K562 (cell line): Measurements from ENCODE around the gene TMEM63A. TPM values are rescaled to one million over a fixed set of nuclear protein-coding genes. Genes with fewer than 3 reads are reported as not detected.

Experiments used
- ATAC-seq: fragments of 200-7000 bp; cut with Tn5 transposase; 3 replicates; pipeline ENCODE4 v1.9.1; 2020; ENCODE audit warnings: moderate library complexity
- BruUV-seq: library from RNA; stranded (reverse); fragments of 400-500 nt; replicated peaks from 2 replicates; lab custom pipeline; 2021; lab: Mats Ljungman, UMichigan
- CTCF ChIA-PET: fragments of 300-600 bp; formaldehyde crosslinking; extraction: SDS; loops from one replicate; lab custom pipeline; 2021; ENCODE audit warnings: low intra/inter-chr PET ratio; lab: Yijun Ruan, JAX
- POLR2A ChIA-PET: fragments of 300-600, 350-650 bp; sonication (Branson Sonifier 250); formaldehyde crosslinking; extraction: SDS; loops from one replicate; lab custom pipeline; 2021; ENCODE audit warnings: antibody characterized with exemption, inconsistent platforms; lab: Yijun Ruan, JAX
- DNase-seq, 4 experiments: peaks; one replicate each; pipeline versions ENCODE4 v3.0.0 to v3.0.0-alpha.2; 2011 to 2018; ENCODE audit warnings: low spot score in 3 of 4, mixed read lengths in 3 of 4; ENCODE audit errors: extremely low read depth in 1 of 4
- FAIRE-seq: peaks from 2 replicates; lab custom pipeline; 2011; peaks lifted over from hg19 to GRCh38; lab: Jason Lieb, UNC
- H2AFZ ChIP-seq: 2 replicates; pipeline ENCODE4 v1.6.0; 2011; ENCODE audit warnings: low read depth, low read length, control low read depth, inconsistent platforms
- H3K27ac ChIP-seq: fragments of 200-600 bp; 3 replicates; pipeline ENCODE4 v1.8.0; 2011; ENCODE audit warnings: low read depth, mild to moderate bottlenecking, control low read depth, inconsistent platforms, low read length, moderate library complexity, mixed read lengths; ENCODE audit errors: extremely low read depth
- H3K27me3 ChIP-seq, 2 experiments: fragments of 300-600 bp in 1 of 2; 2 replicates in 1 of 2; 3 replicates in 1 of 2; pipeline versions ENCODE4 v1.6.0 to v1.8.0; 2011; ENCODE audit warnings: inconsistent platforms in 2 of 2, low read length in 2 of 2, mild to moderate bottlenecking in 1 of 2, mixed read lengths in 1 of 2, moderate library complexity in 1 of 2; ENCODE audit not compliant: control insufficient read depth in 2 of 2, insufficient read depth in 2 of 2
- H3K36me3 ChIP-seq: fragments of 300-600 bp; 3 replicates; pipeline ENCODE4 v1.8.0; 2011; ENCODE audit warnings: mild to moderate bottlenecking, low read length, inconsistent platforms; ENCODE audit not compliant: control insufficient read depth, insufficient read depth
- H3K4me1 ChIP-seq, 2 experiments: fragments of 200-600 bp in 1 of 2; replicated peaks in 1 of 2; 2 replicates in 1 of 2; 3 replicates in 1 of 2; pipeline versions ENCODE4 v1.5.1 to v1.8.0; 2011; ENCODE audit warnings: inconsistent platforms in 2 of 2, low read length in 2 of 2, mild to moderate bottlenecking in 1 of 2, mixed read lengths in 1 of 2, moderate library complexity in 1 of 2; ENCODE audit not compliant: control insufficient read depth in 2 of 2, insufficient read depth in 2 of 2
- H3K4me2 ChIP-seq: 2 replicates; pipeline ENCODE4 v1.6.1; 2011; ENCODE audit warnings: low read length, control low read depth, inconsistent platforms, mixed read lengths; ENCODE audit not compliant: insufficient read depth
- H3K4me3 ChIP-seq: fragments of 200-600 bp; sonication (generic), shearing (Covaris generic); 2 replicates; pipeline ENCODE4 v1.5.1; 2016; ENCODE audit warnings: control low read depth, inconsistent platforms
- H3K79me2 ChIP-seq: fragments of 200-600 bp; 3 replicates; pipeline ENCODE4 v1.8.0; 2011; ENCODE audit warnings: low read length, inconsistent platforms; ENCODE audit not compliant: control insufficient read depth, insufficient read depth
- H3K9ac ChIP-seq, 2 experiments: 2 replicates each; pipeline versions ENCODE4 v1.6.0 to v1.6.1; 2011; ENCODE audit warnings: low read depth in 2 of 2, low read length in 2 of 2, control low read depth in 1 of 2, inconsistent platforms in 1 of 2, mild to moderate bottlenecking in 1 of 2, mixed read lengths in 1 of 2; ENCODE audit not compliant: insufficient read depth in 1 of 2
- H3K9me1 ChIP-seq: one replicate; pipeline ENCODE4 v1.6.0; 2011; ENCODE audit warnings: inconsistent platforms, mild to moderate bottlenecking, low read length, moderate library complexity; ENCODE audit not compliant: control insufficient read depth, insufficient read depth
- H3K9me3 ChIP-seq: replicated peaks from 2 replicates; pipeline ENCODE4 v1.5.1; 2011; ENCODE audit warnings: low read depth, low read length, inconsistent platforms; ENCODE audit not compliant: control insufficient read depth, insufficient read depth
- H4K20me1 ChIP-seq: replicated peaks from 2 replicates; pipeline ENCODE4 v1.6.1; 2011; ENCODE audit warnings: low read length, inconsistent platforms, mixed read lengths; ENCODE audit not compliant: control insufficient read depth, insufficient read depth
- CCAR2 ChIP-seq: fragments of 200-400 bp; formaldehyde crosslinking; IDR thresholded peaks from 2 replicates; pipeline ENCODE4 v1.6.1; 2017; ENCODE audit warnings: mild to moderate bottlenecking, low read depth, low read length
- EZH2 ChIP-seq: IDR thresholded peaks from 2 replicates; pipeline ENCODE4 v1.6.1; 2012; ENCODE audit warnings: low read depth, mild to moderate bottlenecking, inconsistent platforms, low read length, borderline replicate concordance
- KLF13 ChIP-seq: fragments of 450-650 bp; IDR thresholded peaks from 2 replicates; pipeline ENCODE4 v1.6.1; 2016; ENCODE audit warnings: missing genetic modification characterization, low read depth, mild to moderate bottlenecking, missing compliant biosample characterization, moderate library complexity, borderline replicate concordance
- MLLT1 ChIP-seq, 2 experiments: fragments of 450-650 bp; IDR thresholded peaks; 2 replicates each; pipeline ENCODE4 v1.6.1; 2016
- SMARCA4 ChIP-seq: fragments of 450-650 bp; IDR thresholded peaks from 2 replicates; pipeline ENCODE4 v1.6.1; 2016
- SMARCA5 ChIP-seq: fragments of 450-650 bp; IDR thresholded peaks from 2 replicates; pipeline ENCODE4 v1.6.1; 2016
- SRSF1 ChIP-seq: fragments of 200-400 bp; formaldehyde crosslinking; IDR thresholded peaks from 2 replicates; pipeline ENCODE4 v1.6.1; 2017; ENCODE audit warnings: mild to moderate bottlenecking, low read depth, low read length, moderate library complexity
- ZNF239 ChIP-seq: fragments of 250-450 bp; sonication (Bioruptor Pico); IDR thresholded peaks from 2 replicates; pipeline ENCODE4 v1.4.0; 2020; ENCODE audit warnings: mild to moderate bottlenecking
- ZNF512 ChIP-seq: IDR thresholded peaks from 2 replicates; pipeline ENCODE4 v1.6.1; 2016; ENCODE audit warnings: missing genetic modification characterization, missing compliant biosample characterization
- ZNF592 ChIP-seq: fragments of 450-650 bp; IDR thresholded peaks from 2 replicates; pipeline ENCODE4 v1.6.1; 2017; ENCODE audit warnings: antibody characterized with exemption, mild to moderate bottlenecking
- ZNF655 ChIP-seq: fragments of 250-450 bp; sonication (Bioruptor Pico); IDR thresholded peaks from 2 replicates; pipeline ENCODE4 v1.5.0; 2021
- WGBS: fragments of 100-300 bp; shearing (Covaris generic); methylation state at CpG from one replicate; pipeline ENCODE4 v1.1.6; 2016; ENCODE audit warnings: low coverage, mixed read lengths; ENCODE audit not compliant: insufficient coverage; ENCODE audit errors: missing lambda C conversion rate; 5-methylcytosine and 5-hydroxymethylcytosine counted together
- in situ Hi-C: fragments of 300-500 bp; cut with MboI; formaldehyde crosslinking; loops from 4 replicates; pipeline ENCODE4 v1.15.0; 2018; ENCODE audit warnings: inconsistent platforms, mixed read lengths
- intact Hi-C: fragments of 100-400 bp; cut with micrococcal nuclease; formaldehyde crosslinking; loops from 2 replicates; pipeline ENCODE4 v1.14.2; 2022
- polyA plus RNA-seq, 8 experiments: library from polyadenylated mRNA; depleted of rRNA in 4 of 8; stranded (reverse) in 5 of 8; unstranded in 3 of 8; fragments of >200 nt; fragmentation: Nextera tagmentation in 2 of 8; fragmentation: Illumina TruSeq in 1 of 8; extraction: Ambion mirVana in 2 of 8; extraction: Trizol in 1 of 8; gene quantifications; 2 replicates each; pipeline versions ENCODE4 v1.2.1 to v1.2.3, GENCODE V29; 2011 to 2014; ENCODE audit warnings: inconsistent platforms in 1 of 8, missing spikeins in 1 of 8
- total RNA-seq, 7 experiments: library from RNA; depleted of rRNA in 6 of 7; stranded (reverse); fragments of >200 nt in 6 of 7; fragmentation: Illumina TruSeq in 2 of 7; extraction: Trizol in 2 of 7; gene quantifications; 2 replicates each; pipeline versions ENCODE4 v1.2.1 to v1.2.3, GENCODE V29; 2011 to 2021; ENCODE audit warnings: low replicate concordance in 1 of 7

Gene TMEM63A
- total and polyA plus RNA-seq, 9 of the 15 experiments (the other 6 are each of a cell fraction or from before 2014, with no cell fraction given) = 2.0 to 54.6 (median 17.5) TPM

- TF ChIP-seq ZNF592 (no peak), EZH2 (no peak), CCAR2 (no peak), SRSF1 (no peak)
Observed at GRCh38 chr1:225885336-225885735, 3.2 kb upstream of the TMEM63A start (continued).

GRCh38 chr1:225883616-225884265 is 1.6 kb upstream of the TMEM63A start:
- Histone ChIP-seq H3K9ac (peak overlapping the region in 1 of 2 experiments; percentile 97; a peak in 1 of 4 replicates), H3K9me3 (no peaks in the 10 kb centered on the region), H3K36me3 (peaks cover 18% of the 10 kb centered on the region; the same call in 1 of the 3 replicates), H3K4me1 (peaks cover 23 to 62% of the 10 kb centered on the region in 2 experiments; a peak in 4 of 5 replicates), H4K20me1 (peaks cover 15% of the 10 kb centered on the region; the same call in 1 of the 2 replicates), H2AFZ (no peak overlapping the region), H3K4me3 (no peak overlapping the region), H3K27ac (no peak overlapping the region), H3K4me2 (no peak overlapping the region; the same call in 1 of the 2 replicates), H3K9me1 (peaks cover 6% of the 10 kb centered on the region), H3K27me3 (no peaks in the 10 kb centered on the region), H3K79me2 (peaks cover 44% of the 10 kb centered on the region)
- in situ Hi-C loops = no loop called here
- WGBS = 75% methylated on average over 11 of the region's 11 CpGs
- FAIRE-seq (no peak), DNase-seq (peak in 3 of 4 experiments; percentile 32 to 45 (median 43)), ATAC-seq (no peak)
- no TSS peak for BruUV-seq
- POLR2A ChIA-PET = interaction anchor here (0.6 to 4.1 kb wide), 9 partner anchors 13 to 483 kb away, joined by 3 to 37 read pairs (median 4); no protein-coding TSS in a partner anchor
- CTCF ChIA-PET = interaction anchor here (0.6 kb wide), 1 partner anchor 17 kb away, joined by 4 read pairs; no protein-coding TSS in a partner anchor
- intact Hi-C loops = loop anchor here (2.0 to 5.0 kb wide), 3 partner anchors 41 to 239 kb away; partner anchors contain the start of gene PYCR2
- TF ChIP-seq SMARCA5 (0 out of 2 replicates have a peak, but pooled peaks have one; percentile 4), ZNF239 (CRISPR knock-in tag) (no peak), KLF13 (tag) (no peak), SMARCA4 (no peak), ZNF655 (CRISPR knock-in tag) (no peak), MLLT1 (IDR thresholded peaks at IDR 0.05) (no peak), ZNF512 (tag) (0 out of 2 replicates have a peak, but pooled peaks have one; percentile 21)
